ENCODE measurements around the gene TK1.

GRCh38 chr17:78182504-78182903, 4.3 kb downstream of the TK1 start:
- no peak for TF ChIP-seq CTCF (conservative IDR thresholded peaks at IDR 0.05; ENCODE audit: low read depth, low read length)
- TF ChIP-seq EZH2 (IDR thresholded peaks at IDR 0.05; ENCODE audit: low read length, unreplicated experiment), result no peak
- TF ChIP-seq EZH2phosphoT487 (IDR thresholded peaks at IDR 0.05; ENCODE audit: borderline replicate concordance, low read length), result no peak

Measured in PC-3 (cell line).